Hair follicle dermal papilla cell (primary cell): ENCODE results near the gene DBR1. TPM values are rescaled to one million over a fixed set of nuclear protein-coding genes. Genes with fewer than 3 reads are reported as not detected.

Experiments
- total RNA-seq: library from RNA; depleted of rRNA; stranded (reverse); fragments of >200 nt; gene quantifications from 2 replicates; pipeline ENCODE4 v1.2.3, GENCODE V29; 2012

Gene DBR1, protein sequence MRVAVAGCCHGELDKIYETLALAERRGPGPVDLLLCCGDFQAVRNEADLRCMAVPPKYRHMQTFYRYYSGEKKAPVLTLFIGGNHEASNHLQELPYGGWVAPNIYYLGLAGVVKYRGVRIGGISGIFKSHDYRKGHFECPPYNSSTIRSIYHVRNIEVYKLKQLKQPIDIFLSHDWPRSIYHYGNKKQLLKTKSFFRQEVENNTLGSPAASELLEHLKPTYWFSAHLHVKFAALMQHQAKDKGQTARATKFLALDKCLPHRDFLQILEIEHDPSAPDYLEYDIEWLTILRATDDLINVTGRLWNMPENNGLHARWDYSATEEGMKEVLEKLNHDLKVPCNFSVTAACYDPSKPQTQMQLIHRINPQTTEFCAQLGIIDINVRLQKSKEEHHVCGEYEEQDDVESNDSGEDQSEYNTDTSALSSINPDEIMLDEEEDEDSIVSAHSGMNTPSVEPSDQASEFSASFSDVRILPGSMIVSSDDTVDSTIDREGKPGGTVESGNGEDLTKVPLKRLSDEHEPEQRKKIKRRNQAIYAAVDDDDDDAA
- total RNA-seq: 12.8 and 16.6 TPM in 2 replicates

DNA sequence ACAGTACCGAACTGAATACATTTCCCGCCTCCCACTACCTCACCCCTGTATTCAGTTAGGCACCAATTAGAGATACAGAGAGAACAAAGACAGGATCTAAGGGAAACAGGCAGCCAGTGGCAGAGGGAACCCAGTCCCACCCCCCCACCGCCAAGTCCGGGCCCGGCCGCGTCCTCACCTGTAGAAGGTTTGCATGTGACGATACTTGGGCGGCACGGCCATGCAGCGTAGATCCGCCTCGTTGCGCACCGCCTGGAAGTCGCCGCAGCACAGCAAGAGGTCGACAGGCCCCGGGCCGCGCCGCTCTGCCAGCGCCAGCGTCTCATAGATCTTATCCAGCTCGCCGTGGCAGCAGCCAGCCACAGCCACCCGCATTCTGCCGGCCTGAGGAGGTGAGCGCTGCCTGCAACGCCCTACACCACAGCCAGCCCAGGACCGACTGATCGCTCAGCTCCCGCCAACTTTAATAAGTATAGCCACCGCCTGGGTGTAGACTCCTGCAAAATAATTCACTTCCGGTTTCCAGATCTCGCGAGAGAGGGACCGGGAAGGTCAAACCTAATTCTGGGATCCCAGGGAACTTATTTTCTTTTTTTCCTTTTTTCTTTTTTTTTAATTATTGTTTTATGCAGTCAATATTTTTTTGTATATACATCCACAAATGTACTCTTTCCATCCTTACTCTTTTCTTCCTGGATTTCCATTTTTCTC is at the start of gene DBR1:
DBR1 (minus strand) TSS at position 501 of the 711 bp plus-strand sequence; CDS start at position 375, 126 bp downstream.

DNA sequence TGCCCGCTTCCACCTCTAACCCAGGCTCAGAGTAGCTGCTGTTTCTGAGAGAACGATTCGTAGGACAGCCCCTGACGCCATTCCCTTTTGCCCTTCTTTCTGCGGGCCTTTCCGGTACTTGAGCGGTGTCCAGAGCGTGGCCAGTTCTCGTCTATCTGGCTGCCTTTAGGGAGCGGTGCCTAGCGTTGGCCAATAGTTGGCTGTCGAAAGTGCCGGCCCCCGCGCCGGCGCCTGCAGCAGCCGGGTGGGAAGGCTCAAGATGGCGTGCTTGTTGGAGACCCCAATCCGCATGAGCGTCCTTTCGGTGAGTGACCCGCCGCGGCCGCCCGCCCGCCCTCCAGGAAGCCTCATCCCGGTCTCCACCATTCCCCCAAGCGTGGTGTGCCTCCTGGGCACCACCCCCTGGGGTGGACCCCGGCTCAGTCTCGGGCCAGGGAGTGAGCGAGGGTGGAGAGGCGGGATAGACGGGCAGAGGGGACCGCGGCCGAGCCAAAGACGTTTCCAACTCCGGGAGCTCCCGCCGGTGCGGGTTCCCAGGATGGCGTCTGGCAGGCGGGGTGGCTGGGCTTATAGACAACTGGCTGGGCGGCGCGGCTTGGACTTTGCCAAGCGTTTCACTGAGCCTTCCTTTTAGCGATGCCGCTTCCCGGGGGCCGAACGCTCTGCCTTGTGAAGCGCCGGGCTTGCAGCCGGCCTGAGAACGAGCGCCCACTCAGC is 12.7 kb upstream of the DBR1 start, which contains the start of gene ARMC8:
ARMC8 (plus strand) TSS at position 6 of the 717 bp plus-strand sequence; CDS start at position 260, 254 bp downstream.

DNA sequence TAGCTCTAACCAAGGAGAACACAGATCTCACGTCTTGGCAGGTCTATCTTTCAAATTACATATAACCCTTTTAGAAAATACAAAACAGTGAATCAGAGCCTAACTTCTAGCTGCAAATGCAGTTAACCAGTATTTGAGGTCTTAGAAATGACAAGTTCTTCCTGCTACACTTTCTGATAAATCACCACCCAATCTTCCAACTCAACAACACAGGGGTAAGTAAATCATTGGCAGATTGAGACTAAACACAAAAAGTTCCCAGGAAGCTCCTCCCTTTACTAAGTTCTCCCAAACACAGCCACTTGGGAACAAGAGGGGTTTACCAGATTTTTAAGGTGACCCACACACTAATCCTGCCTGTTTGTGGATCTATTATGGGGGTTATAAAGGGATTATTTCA is 42.5 kb downstream of the DBR1 start, which contains the start of gene A4GNT:
A4GNT (minus strand) TSS at position 152 of the 400 bp plus-strand sequence. CDS start 1,134 bp downstream, outside the sequence.

DNA sequence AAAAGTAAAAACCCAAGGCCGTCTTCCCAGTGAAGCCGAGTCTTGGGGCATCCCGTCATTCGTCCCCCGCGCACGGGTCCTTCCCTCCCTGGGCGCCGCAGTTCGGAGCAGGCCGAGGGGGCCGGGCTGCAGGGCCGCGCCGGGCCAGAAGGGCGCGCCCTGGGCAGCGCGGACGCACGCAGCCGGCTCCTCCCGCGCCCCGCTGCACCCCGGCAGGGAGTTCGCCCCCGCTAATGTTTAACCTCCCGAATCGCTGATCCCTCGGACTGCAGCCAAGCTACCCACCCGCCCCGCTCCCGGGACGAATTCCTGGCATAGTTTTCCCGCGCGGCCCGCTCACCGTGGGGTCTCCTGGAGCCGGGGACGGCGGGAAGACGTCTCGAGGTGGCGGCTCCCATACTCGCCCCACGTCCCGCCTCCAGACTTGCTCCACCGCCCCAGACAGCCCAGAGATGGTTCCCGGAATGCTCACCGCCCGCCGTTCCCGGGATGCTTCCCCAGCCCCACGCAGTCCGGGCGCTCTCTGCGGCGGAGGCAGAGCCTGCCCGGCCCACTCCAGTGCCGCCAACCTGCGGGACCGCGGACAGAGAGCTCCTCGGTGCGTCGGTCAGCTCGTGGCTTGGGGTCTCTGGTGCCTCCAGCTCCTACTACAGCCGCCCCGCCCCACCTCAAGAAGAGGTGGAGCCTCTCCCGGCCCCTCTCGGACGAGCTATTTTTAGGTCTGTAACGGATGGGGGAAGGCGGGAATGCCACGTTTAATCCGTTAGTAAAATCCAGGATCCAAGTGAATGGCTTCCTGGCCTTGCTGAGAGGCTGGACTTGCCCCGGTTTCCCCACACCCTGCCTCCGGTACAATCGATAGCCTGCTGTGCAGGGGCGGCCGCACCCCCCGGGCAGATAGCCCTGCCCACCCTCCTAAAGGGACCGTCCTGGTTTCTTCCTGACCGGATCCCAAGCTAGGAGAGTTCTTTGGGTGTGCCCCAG is 59.4 kb downstream of the DBR1 start, which contains the start of gene DZIP1L:
DZIP1L (minus strand) TSS at position 621 of the 984 bp plus-strand sequence. CDS start 11,637 bp downstream, outside the sequence.

Other genes with a start within 250 kb of the DBR1 start
- under 0.01 TPM in 1 of 2 replicates, not detected in the other for gene CLDN18, start 164.8 kb downstream of the DBR1 start, total RNA-seq
- 37.4 and 47.5 TPM in 2 replicates for gene DZIP1L, start 59.3 kb downstream of the DBR1 start, total RNA-seq
- not detected in 2 replicates for gene A4GNT, start 42.5 kb downstream of the DBR1 start, total RNA-seq
- gene ARMC8, start 12.4 kb upstream of the DBR1 start, total RNA-seq: 38.4 and 48.5 TPM in 2 replicates
- not detected in 2 replicates for gene NME9, start 154.9 kb upstream of the DBR1 start, total RNA-seq
- gene MRAS, start 173.7 kb upstream of the DBR1 start, total RNA-seq: 42.9 and 58.9 TPM in 2 replicates